ENCODE results near the gene CRPPA. TPM values are rescaled to one million over a fixed set of nuclear protein-coding genes. Genes with fewer than 3 reads are reported as not detected.

Gene CRPPA
- total RNA-seq, 2 experiments from 2014 or later, result 1.0 to 1.1 TPM

DNA sequence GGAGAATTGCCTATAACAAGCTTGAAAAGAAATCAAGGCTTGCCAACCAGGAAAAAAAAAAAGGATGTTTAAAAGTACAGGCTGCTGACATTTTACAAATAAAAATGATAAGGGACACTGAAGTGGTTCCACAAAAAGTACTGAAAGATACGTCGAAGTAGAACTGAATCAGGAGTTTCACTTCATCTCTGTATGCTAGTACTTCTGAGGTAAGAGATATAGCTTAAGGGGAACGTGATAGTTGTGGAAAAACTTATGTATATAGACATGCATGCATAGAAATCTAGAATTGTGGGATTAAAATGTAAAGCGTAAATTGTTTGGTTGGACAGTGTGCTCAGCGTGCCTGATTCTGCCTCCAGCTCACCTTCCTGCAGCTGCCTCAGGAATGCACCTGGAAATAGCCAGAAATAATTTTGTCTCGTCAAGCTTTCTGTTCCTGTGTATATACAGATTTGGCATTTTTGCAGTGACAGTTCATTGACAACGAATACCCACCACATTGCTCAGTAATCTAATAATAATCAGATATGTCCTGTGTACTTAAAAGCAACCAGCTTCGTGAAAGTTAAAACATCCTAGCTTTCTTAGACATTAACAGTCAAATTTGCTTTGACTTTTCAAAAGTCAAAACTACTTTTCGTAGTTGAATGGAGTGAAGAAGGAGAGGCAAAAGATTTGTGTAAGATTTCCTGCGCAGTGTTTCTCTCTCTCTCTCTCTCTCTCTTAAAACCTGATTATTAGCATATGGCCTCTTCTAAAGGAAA, 42.8 kb upstream of the CRPPA start:
- Mint-ChIP-seq H3K27ac (no peak overlapping the region), H3K4me1 (ENCODE audit: low read depth) (peaks cover 7% of the 10 kb centered on the region), H3K27me3 (peaks cover 12% of the 10 kb centered on the region), H3K36me3 (ENCODE audit: low read depth) (no peaks in the 10 kb centered on the region), H3K9me3 (no peaks in the 10 kb centered on the region), H3K4me3 (no peak overlapping the region)
- Histone ChIP-seq H3K4me3 (ENCODE audit: low read length) (no peak overlapping the region), H3K4me1 (ENCODE audit: insufficient read depth, low read length) (no peaks in the 10 kb centered on the region), H3K27me3 (ENCODE audit: control insufficient read depth in 1 of 2, insufficient read depth in 2 of 2, low read length in 2 of 2) (peaks cover 0 to 4% of the 10 kb centered on the region in 2 experiments), H3K9me3 (ENCODE audit: control insufficient read depth in 1 of 2, insufficient read depth in 1 of 2, low read length in 2 of 2) (no peaks in the 10 kb centered on the region), H3K27ac (ENCODE audit: low read depth in 1 of 2, low read length in 2 of 2) (no peak overlapping the region), H3K36me3 (ENCODE audit: insufficient read depth, low read length) (no peaks in the 10 kb centered on the region)
- CTCF ChIA-PET, result interaction anchor here (0.5 to 1.0 kb wide), 3 partner anchors 43 to 1954 kb away, joined by 3 read pairs; no protein-coding TSS in a partner anchor
- TF ChIP-seq, protein P1, sequence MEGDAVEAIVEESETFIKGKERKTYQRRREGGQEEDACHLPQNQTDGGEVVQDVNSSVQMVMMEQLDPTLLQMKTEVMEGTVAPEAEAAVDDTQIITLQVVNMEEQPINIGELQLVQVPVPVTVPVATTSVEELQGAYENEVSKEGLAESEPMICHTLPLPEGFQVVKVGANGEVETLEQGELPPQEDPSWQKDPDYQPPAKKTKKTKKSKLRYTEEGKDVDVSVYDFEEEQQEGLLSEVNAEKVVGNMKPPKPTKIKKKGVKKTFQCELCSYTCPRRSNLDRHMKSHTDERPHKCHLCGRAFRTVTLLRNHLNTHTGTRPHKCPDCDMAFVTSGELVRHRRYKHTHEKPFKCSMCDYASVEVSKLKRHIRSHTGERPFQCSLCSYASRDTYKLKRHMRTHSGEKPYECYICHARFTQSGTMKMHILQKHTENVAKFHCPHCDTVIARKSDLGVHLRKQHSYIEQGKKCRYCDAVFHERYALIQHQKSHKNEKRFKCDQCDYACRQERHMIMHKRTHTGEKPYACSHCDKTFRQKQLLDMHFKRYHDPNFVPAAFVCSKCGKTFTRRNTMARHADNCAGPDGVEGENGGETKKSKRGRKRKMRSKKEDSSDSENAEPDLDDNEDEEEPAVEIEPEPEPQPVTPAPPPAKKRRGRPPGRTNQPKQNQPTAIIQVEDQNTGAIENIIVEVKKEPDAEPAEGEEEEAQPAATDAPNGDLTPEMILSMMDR (IDR thresholded peaks at IDR 0.05), result no peak
- DNase-seq (no peak), ATAC-seq (ENCODE audit: poor library complexity) (no peak)
- POLR2A ChIA-PET, result interaction anchor here (1.6 kb wide), 1 partner anchor 12 kb away, joined by 4 read pairs; no protein-coding TSS in a partner anchor
- intact Hi-C loops (cut with DNase I, micrococcal nuclease), result no loop called here

DNA sequence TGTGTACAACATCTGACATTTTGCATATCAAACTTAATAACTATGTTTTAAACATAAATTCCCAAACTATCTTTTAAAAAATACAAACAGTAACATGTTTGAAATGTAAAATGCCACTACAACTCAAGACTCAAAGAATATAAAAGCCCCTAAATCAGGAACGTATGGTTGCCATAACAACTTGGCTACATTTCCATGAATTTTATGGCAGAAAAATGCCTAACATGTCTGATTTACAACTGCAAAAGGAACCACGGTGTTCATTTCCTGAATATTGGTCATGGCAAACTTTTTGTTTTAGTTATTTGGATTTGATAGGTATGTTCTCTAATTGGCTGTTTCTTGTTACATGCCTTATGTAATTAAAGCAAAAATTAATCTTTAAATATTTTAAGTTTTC, 42.2 kb upstream of the CRPPA start:
- Mint-ChIP-seq H3K9me3 (no peaks in the 10 kb centered on the region), H3K4me3 (no peak overlapping the region), H3K27me3 (peaks cover 12% of the 10 kb centered on the region), H3K36me3 (ENCODE audit: low read depth) (no peaks in the 10 kb centered on the region), H3K4me1 (ENCODE audit: low read depth) (peaks cover 7% of the 10 kb centered on the region), H3K27ac (no peak overlapping the region)
- intact Hi-C loops (cut with DNase I, micrococcal nuclease), result no loop called here
- POLR2A ChIA-PET, result no interaction called here
- Histone ChIP-seq H3K27ac (ENCODE audit: low read depth in 1 of 2, low read length in 2 of 2) (no peak overlapping the region), H3K27me3 (ENCODE audit: control insufficient read depth in 1 of 2, insufficient read depth in 2 of 2, low read length in 2 of 2) (peaks cover 0 to 4% of the 10 kb centered on the region in 2 experiments), H3K4me3 (ENCODE audit: low read length) (no peak overlapping the region), H3K36me3 (ENCODE audit: insufficient read depth, low read length) (no peaks in the 10 kb centered on the region), H3K9me3 (ENCODE audit: control insufficient read depth in 1 of 2, insufficient read depth in 1 of 2, low read length in 2 of 2) (no peaks in the 10 kb centered on the region), H3K4me1 (ENCODE audit: insufficient read depth, low read length) (no peaks in the 10 kb centered on the region)
- ATAC-seq (ENCODE audit: poor library complexity) (no peak), DNase-seq (no peak)
- TF ChIP-seq, protein P1 (IDR thresholded peaks at IDR 0.05), result no peak
- CTCF ChIA-PET, result interaction anchor here (0.7 to 1.0 kb wide), 2 partner anchors 43 to 1955 kb away, joined by 3 read pairs; no protein-coding TSS in a partner anchor

DNA sequence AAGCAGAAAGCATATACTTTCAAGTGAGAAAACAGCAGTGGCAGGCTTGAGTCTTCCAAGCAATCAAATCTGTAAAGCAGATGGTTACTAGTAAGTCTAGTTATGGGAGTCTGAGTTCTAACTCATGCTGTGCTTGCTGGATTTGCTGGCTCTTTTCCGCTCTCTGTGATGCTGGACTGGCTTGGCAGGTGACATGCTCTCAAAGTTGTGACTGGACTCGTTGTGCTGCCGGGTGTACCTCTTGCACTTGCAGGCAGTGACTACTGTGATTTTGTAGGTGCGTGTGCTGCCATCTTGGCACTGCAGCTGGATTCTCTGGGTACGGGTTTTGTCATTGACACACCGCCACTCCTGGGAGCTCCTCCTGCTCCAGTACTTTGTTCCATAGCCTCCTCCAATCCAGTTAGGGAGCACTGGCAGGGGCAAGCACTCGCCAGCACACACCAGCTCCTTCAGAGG, 41.1 kb upstream of the CRPPA start:
- Mint-ChIP-seq H3K4me3 (no peak overlapping the region), H3K27me3 (peaks cover 12% of the 10 kb centered on the region), H3K9me3 (no peaks in the 10 kb centered on the region), H3K27ac (no peak overlapping the region), H3K4me1 (ENCODE audit: low read depth) (peaks cover 7% of the 10 kb centered on the region), H3K36me3 (ENCODE audit: low read depth) (no peaks in the 10 kb centered on the region)
- no peaks in the 10 kb centered on the region for H3K9me3 ChIP-seq (ENCODE audit: control insufficient read depth in 1 of 2, insufficient read depth in 1 of 2, low read length in 2 of 2)
- H3K4me1 ChIP-seq (ENCODE audit: insufficient read depth, low read length), result no peaks in the 10 kb centered on the region
- no peaks in the 10 kb centered on the region for H3K36me3 ChIP-seq (ENCODE audit: insufficient read depth, low read length)
- no peak for ATAC-seq (ENCODE audit: poor library complexity)
- POLR2A ChIA-PET, result no interaction called here
- no peak for DNase-seq
- H3K27ac ChIP-seq (ENCODE audit: low read depth in 1 of 2, low read length in 2 of 2), result no peak overlapping the region
- TF ChIP-seq, protein P1 (IDR thresholded peaks at IDR 0.05), result no peak
- no peak overlapping the region for H3K4me3 ChIP-seq (ENCODE audit: low read length)
- CTCF ChIA-PET, result no interaction called here
- intact Hi-C loops (cut with DNase I, micrococcal nuclease), result no loop called here
- peaks cover 0 to 4% of the 10 kb centered on the region in 2 experiments for H3K27me3 ChIP-seq (ENCODE audit: control insufficient read depth in 1 of 2, insufficient read depth in 2 of 2, low read length in 2 of 2)

All from CD4-positive, alpha-beta T cell (primary cell).